K562 (cell line): ENCODE data around the gene AMOT. TPM values are rescaled to one million over a fixed set of nuclear protein-coding genes. Genes with fewer than 3 reads are reported as not detected.

ENCODE experiments used
- ATAC-seq: fragments of 200-7000 bp; cut with Tn5 transposase; 3 replicates; pipeline ENCODE4 v1.9.1; 2020; ENCODE audit warnings: moderate library complexity
- BruUV-seq: library from RNA; stranded (reverse); fragments of 400-500 nt; replicated peaks from 2 replicates; lab custom pipeline; 2021; lab: Mats Ljungman, UMichigan
- CTCF ChIA-PET: fragments of 300-600 bp; formaldehyde crosslinking; extraction: SDS; loops from one replicate; lab custom pipeline; 2021; ENCODE audit warnings: low intra/inter-chr PET ratio; lab: Yijun Ruan, JAX
- POLR2A ChIA-PET: fragments of 300-600, 350-650 bp; sonication (Branson Sonifier 250); formaldehyde crosslinking; extraction: SDS; loops from one replicate; lab custom pipeline; 2021; ENCODE audit warnings: antibody characterized with exemption, inconsistent platforms; lab: Yijun Ruan, JAX
- DNase-seq, 4 experiments: peaks; one replicate each; pipeline versions ENCODE4 v3.0.0 to v3.0.0-alpha.2; 2011 to 2018; ENCODE audit warnings: low spot score in 3 of 4, mixed read lengths in 3 of 4; ENCODE audit errors: extremely low read depth in 1 of 4
- FAIRE-seq: peaks from 2 replicates; lab custom pipeline; 2011; peaks lifted over from hg19 to GRCh38; lab: Jason Lieb, UNC
- H2AFZ ChIP-seq: 2 replicates; pipeline ENCODE4 v1.6.0; 2011; ENCODE audit warnings: low read depth, low read length, control low read depth, inconsistent platforms
- H3K27ac ChIP-seq: fragments of 200-600 bp; 3 replicates; pipeline ENCODE4 v1.8.0; 2011; ENCODE audit warnings: low read depth, mild to moderate bottlenecking, control low read depth, inconsistent platforms, low read length, moderate library complexity, mixed read lengths; ENCODE audit errors: extremely low read depth
- H3K27me3 ChIP-seq, 2 experiments: fragments of 300-600 bp in 1 of 2; 2 replicates in 1 of 2; 3 replicates in 1 of 2; pipeline versions ENCODE4 v1.6.0 to v1.8.0; 2011; ENCODE audit warnings: inconsistent platforms in 2 of 2, low read length in 2 of 2, mild to moderate bottlenecking in 1 of 2, mixed read lengths in 1 of 2, moderate library complexity in 1 of 2; ENCODE audit not compliant: control insufficient read depth in 2 of 2, insufficient read depth in 2 of 2
- H3K36me3 ChIP-seq: fragments of 300-600 bp; 3 replicates; pipeline ENCODE4 v1.8.0; 2011; ENCODE audit warnings: mild to moderate bottlenecking, low read length, inconsistent platforms; ENCODE audit not compliant: control insufficient read depth, insufficient read depth
- H3K4me1 ChIP-seq, 2 experiments: fragments of 200-600 bp in 1 of 2; replicated peaks in 1 of 2; 2 replicates in 1 of 2; 3 replicates in 1 of 2; pipeline versions ENCODE4 v1.5.1 to v1.8.0; 2011; ENCODE audit warnings: inconsistent platforms in 2 of 2, low read length in 2 of 2, mild to moderate bottlenecking in 1 of 2, mixed read lengths in 1 of 2, moderate library complexity in 1 of 2; ENCODE audit not compliant: control insufficient read depth in 2 of 2, insufficient read depth in 2 of 2
- H3K4me2 ChIP-seq: 2 replicates; pipeline ENCODE4 v1.6.1; 2011; ENCODE audit warnings: low read length, control low read depth, inconsistent platforms, mixed read lengths; ENCODE audit not compliant: insufficient read depth
- H3K4me3 ChIP-seq: fragments of 200-600 bp; sonication (generic), shearing (Covaris generic); 2 replicates; pipeline ENCODE4 v1.5.1; 2016; ENCODE audit warnings: control low read depth, inconsistent platforms
- H3K79me2 ChIP-seq: fragments of 200-600 bp; 3 replicates; pipeline ENCODE4 v1.8.0; 2011; ENCODE audit warnings: low read length, inconsistent platforms; ENCODE audit not compliant: control insufficient read depth, insufficient read depth
- H3K9ac ChIP-seq, 2 experiments: 2 replicates each; pipeline versions ENCODE4 v1.6.0 to v1.6.1; 2011; ENCODE audit warnings: low read depth in 2 of 2, low read length in 2 of 2, control low read depth in 1 of 2, inconsistent platforms in 1 of 2, mild to moderate bottlenecking in 1 of 2, mixed read lengths in 1 of 2; ENCODE audit not compliant: insufficient read depth in 1 of 2
- H3K9me1 ChIP-seq: one replicate; pipeline ENCODE4 v1.6.0; 2011; ENCODE audit warnings: inconsistent platforms, mild to moderate bottlenecking, low read length, moderate library complexity; ENCODE audit not compliant: control insufficient read depth, insufficient read depth
- H3K9me3 ChIP-seq: replicated peaks from 2 replicates; pipeline ENCODE4 v1.5.1; 2011; ENCODE audit warnings: low read depth, low read length, inconsistent platforms; ENCODE audit not compliant: control insufficient read depth, insufficient read depth
- H4K20me1 ChIP-seq: replicated peaks from 2 replicates; pipeline ENCODE4 v1.6.1; 2011; ENCODE audit warnings: low read length, inconsistent platforms, mixed read lengths; ENCODE audit not compliant: control insufficient read depth, insufficient read depth
- AFF1 ChIP-seq, 2 experiments: fragments of 450-650 bp; IDR thresholded peaks; 2 replicates each; pipeline ENCODE4 v1.6.1; 2018; ENCODE audit warnings: mild to moderate bottlenecking in 2 of 2, low read depth in 1 of 2; ENCODE audit not compliant: partially characterized antibody in 2 of 2
- ARID1B ChIP-seq: fragments of 450-650 bp; IDR thresholded peaks from 2 replicates; pipeline ENCODE4 v1.6.1; 2016; ENCODE audit warnings: antibody characterized with exemption, mild to moderate bottlenecking, inconsistent platforms
- DMBX1 ChIP-seq: fragments of 250-450 bp; sonication (Bioruptor Pico); IDR thresholded peaks from 2 replicates; pipeline ENCODE4 v1.8.0; 2022; ENCODE audit warnings: inconsistent platforms, mild to moderate bottlenecking, moderate library complexity, borderline replicate concordance
- GABPB2 ChIP-seq: fragments of 250-450 bp; sonication (Bioruptor Pico); conservative IDR thresholded peaks from 2 replicates; pipeline ENCODE4 v1.5.1; 2021; ENCODE audit warnings: mild to moderate bottlenecking
- NEUROD1 ChIP-seq: fragments of 150-350 bp; IDR thresholded peaks from 2 replicates; pipeline ENCODE4 v1.6.1; 2014; ENCODE audit warnings: borderline replicate concordance, low read length, low read depth; ENCODE audit not compliant: partially characterized antibody
- SAP30 ChIP-seq: fragments of 200-600 bp; sonication (generic); IDR thresholded peaks from 2 replicates; pipeline ENCODE4 v1.6.1; 2012; ENCODE audit warnings: borderline replicate concordance, low read depth, mild to moderate bottlenecking, moderate library complexity, low read length, control low read depth, inconsistent platforms; ENCODE audit not compliant: insufficient read depth, poor library complexity, severe bottlenecking
- ZNF133 ChIP-seq: fragments of 250-450 bp; sonication (Bioruptor Pico); IDR thresholded peaks from 2 replicates; pipeline ENCODE4 v1.4.0; 2020; ENCODE audit warnings: mild to moderate bottlenecking
- WGBS: fragments of 100-300 bp; shearing (Covaris generic); methylation state at CpG from one replicate; pipeline ENCODE4 v1.1.6; 2016; ENCODE audit warnings: low coverage, mixed read lengths; ENCODE audit not compliant: insufficient coverage; ENCODE audit errors: missing lambda C conversion rate; 5-methylcytosine and 5-hydroxymethylcytosine counted together
- in situ Hi-C: fragments of 300-500 bp; cut with MboI; formaldehyde crosslinking; loops from 4 replicates; pipeline ENCODE4 v1.15.0; 2018; ENCODE audit warnings: inconsistent platforms, mixed read lengths
- intact Hi-C: fragments of 100-400 bp; cut with micrococcal nuclease; formaldehyde crosslinking; loops from 2 replicates; pipeline ENCODE4 v1.14.2; 2022
- polyA plus RNA-seq, 8 experiments: library from polyadenylated mRNA; depleted of rRNA in 4 of 8; stranded (reverse) in 5 of 8; unstranded in 3 of 8; fragments of >200 nt; fragmentation: Nextera tagmentation in 2 of 8; fragmentation: Illumina TruSeq in 1 of 8; extraction: Ambion mirVana in 2 of 8; extraction: Trizol in 1 of 8; gene quantifications; 2 replicates each; pipeline versions ENCODE4 v1.2.1 to v1.2.3, GENCODE V29; 2011 to 2014; ENCODE audit warnings: inconsistent platforms in 1 of 8, missing spikeins in 1 of 8
- total RNA-seq, 7 experiments: library from RNA; depleted of rRNA in 6 of 7; stranded (reverse); fragments of >200 nt in 6 of 7; fragmentation: Illumina TruSeq in 2 of 7; extraction: Trizol in 2 of 7; gene quantifications; 2 replicates each; pipeline versions ENCODE4 v1.2.1 to v1.2.3, GENCODE V29; 2011 to 2021; ENCODE audit warnings: low replicate concordance in 1 of 7

AMOT gene
- total and polyA plus RNA-seq, 9 of the 15 experiments (the other 6 are each of a cell fraction or from before 2014, with no cell fraction given) = 0.04 TPM; not detected in 8

GRCh38 chrX:112865464-112866025 is 24.9 kb upstream of the AMOT start:
- WGBS = 2% methylated on average over 4 of the region's 4 CpGs
- Histone ChIP-seq H3K9me3 (no peaks in the 10 kb centered on the region), H3K27me3 (no peaks in the 10 kb centered on the region), H3K4me2 (no peak overlapping the region), H3K4me3 (no peak overlapping the region), H3K27ac (no peak overlapping the region), H4K20me1 (no peaks in the 10 kb centered on the region), H3K79me2 (no peaks in the 10 kb centered on the region), H3K9me1 (no peaks in the 10 kb centered on the region), H3K36me3 (no peaks in the 10 kb centered on the region), H3K9ac (no peak overlapping the region), H3K4me1 (no peaks in the 10 kb centered on the region), H2AFZ (no peak overlapping the region)
- DNase-seq = no peak
- in situ Hi-C loops (no loop called here), intact Hi-C loops (no loop called here)
- ChIA-PET CTCF (no interaction called here), POLR2A (no interaction called here)
- ATAC-seq = no peak
- no peak for FAIRE-seq
- no TSS peak for BruUV-seq
- TF ChIP-seq GABPB2 (CRISPR knock-in tag) = no peak
- no peak for TF ChIP-seq DMBX1
- no peak for TF ChIP-seq ARID1B
- TF ChIP-seq SAP30 = no peak
- TF ChIP-seq NEUROD1 = no peak
- TF ChIP-seq ZNF133 = no peak
- TF ChIP-seq AFF1 (IDR thresholded peaks at IDR 0.05; ENCODE audit: low read depth in 1 of 2, partially characterized antibody in 2 of 2) = no peak
